Thyroid gland (tissue), 4 donors: Measurements from ENCODE around the gene KRT74.

ENCODE experiments used
- POLR2A ChIP-seq, 2 donors: fragments of 450-650 bp; IDR thresholded peaks; one replicate each; pipeline ENCODE4 v1.6.1; 2017; ENCODE audit warnings: antibody characterized with exemption in 2 of 2, mild to moderate bottlenecking in 2 of 2, moderate library complexity in 1 of 2
- TF ChIP-seq, protein P1 (sequence below), 6 experiments: fragments of 200-600 bp in 3 of 6; fragments of 450-650 bp in 3 of 6; sonication (generic) in 3 of 6; IDR thresholded peaks; one replicate each; pipeline ENCODE4 v1.5.1; 2016 to 2019; ENCODE audit warnings: antibody characterized with exemption in 6 of 6, mild to moderate bottlenecking in 2 of 6, inconsistent platforms in 1 of 6, moderate library complexity in 1 of 6

GRCh38 chr12:52528641-52529143 lies 45.0 kb downstream of the KRT74 start:
- TF ChIP-seq, protein P1, sequence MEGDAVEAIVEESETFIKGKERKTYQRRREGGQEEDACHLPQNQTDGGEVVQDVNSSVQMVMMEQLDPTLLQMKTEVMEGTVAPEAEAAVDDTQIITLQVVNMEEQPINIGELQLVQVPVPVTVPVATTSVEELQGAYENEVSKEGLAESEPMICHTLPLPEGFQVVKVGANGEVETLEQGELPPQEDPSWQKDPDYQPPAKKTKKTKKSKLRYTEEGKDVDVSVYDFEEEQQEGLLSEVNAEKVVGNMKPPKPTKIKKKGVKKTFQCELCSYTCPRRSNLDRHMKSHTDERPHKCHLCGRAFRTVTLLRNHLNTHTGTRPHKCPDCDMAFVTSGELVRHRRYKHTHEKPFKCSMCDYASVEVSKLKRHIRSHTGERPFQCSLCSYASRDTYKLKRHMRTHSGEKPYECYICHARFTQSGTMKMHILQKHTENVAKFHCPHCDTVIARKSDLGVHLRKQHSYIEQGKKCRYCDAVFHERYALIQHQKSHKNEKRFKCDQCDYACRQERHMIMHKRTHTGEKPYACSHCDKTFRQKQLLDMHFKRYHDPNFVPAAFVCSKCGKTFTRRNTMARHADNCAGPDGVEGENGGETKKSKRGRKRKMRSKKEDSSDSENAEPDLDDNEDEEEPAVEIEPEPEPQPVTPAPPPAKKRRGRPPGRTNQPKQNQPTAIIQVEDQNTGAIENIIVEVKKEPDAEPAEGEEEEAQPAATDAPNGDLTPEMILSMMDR (IDR thresholded peaks at IDR 0.05), result no peak
- TF ChIP-seq POLR2A (IDR thresholded peaks at IDR 0.05), result no peak
